Stimulated activated CD8-positive, alpha-beta memory T cell treated with anti-CD3 and anti-CD28 coated beads, Interleukin-15, amount 100 ng/mL, for 1 hour (primary cell): ENCODE measurements around the gene CDC42BPB.

Experiments used
- DNase-seq: peaks from one replicate; pipeline ENCODE4 v3.0.0-alpha.2; 2020; ENCODE audit warnings: low read depth

The CDC42BPB gene

DNA sequence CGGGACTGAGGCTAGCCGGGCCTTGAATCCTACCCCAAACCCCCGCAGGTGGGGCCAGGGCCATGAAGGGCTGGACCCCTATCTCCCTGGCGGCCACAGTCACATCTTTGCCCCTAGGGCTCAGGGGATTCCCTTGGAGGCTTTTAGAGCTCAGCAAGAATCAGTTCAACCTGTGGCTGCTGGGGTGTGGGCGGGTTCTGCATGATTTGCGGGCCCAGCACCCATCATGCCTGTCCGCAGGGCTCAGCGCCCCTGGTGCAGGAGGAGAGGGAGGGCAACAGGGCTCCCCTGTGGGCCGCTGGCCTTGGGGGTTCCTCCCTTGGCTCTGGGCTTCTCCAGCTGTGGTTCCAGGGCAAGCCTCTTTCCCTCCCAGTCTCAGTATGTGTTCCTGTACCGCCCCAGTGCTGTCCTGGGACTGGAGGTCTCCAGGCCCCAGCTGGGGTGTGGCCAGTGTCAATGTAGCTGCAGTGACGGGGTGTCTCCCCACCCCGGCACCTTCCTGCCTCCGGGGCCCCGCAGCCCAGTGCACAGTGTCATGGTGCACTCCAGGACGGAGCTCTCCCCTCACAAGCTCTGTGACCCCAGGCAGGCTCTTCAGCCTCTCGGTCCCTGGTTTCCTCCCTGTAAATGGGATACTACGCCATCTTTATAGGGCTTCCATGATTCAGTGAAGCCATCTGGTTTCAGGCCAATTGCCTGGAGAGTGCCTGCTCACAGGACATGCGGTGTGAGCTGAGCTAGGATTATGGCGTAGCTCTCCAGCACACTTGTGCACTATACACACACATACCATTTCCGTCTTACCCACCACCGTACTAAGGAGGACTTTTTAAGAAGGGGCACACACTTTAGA lies 16.8 kb upstream of the CDC42BPB start:
- DNase-seq = no peak

DNA sequence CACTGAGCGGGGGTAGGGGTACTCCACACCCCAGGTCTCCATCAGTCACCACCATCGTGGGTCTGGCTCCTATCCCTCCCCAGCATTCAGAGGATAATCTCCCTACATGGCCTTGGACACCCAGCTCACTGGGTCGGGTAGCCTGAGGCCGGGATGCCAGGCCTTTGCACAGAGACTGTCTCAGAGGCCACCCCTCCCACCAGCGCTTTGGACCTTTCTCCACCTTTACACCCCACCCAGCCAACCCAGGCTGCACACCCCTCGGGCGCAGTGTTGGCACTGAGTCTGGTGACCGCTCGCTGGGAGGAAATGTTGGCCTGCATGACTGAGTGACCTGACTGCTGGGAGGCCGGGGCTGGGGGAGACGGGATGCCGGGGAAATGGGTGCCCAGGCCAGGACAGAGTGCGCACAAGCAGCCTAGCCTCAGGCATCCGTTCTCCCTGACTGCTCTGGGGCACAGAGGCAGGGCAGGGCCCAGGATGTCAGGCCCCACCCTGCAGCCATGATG lies 16.1 kb upstream of the CDC42BPB start:
- no peak for DNase-seq

DNA sequence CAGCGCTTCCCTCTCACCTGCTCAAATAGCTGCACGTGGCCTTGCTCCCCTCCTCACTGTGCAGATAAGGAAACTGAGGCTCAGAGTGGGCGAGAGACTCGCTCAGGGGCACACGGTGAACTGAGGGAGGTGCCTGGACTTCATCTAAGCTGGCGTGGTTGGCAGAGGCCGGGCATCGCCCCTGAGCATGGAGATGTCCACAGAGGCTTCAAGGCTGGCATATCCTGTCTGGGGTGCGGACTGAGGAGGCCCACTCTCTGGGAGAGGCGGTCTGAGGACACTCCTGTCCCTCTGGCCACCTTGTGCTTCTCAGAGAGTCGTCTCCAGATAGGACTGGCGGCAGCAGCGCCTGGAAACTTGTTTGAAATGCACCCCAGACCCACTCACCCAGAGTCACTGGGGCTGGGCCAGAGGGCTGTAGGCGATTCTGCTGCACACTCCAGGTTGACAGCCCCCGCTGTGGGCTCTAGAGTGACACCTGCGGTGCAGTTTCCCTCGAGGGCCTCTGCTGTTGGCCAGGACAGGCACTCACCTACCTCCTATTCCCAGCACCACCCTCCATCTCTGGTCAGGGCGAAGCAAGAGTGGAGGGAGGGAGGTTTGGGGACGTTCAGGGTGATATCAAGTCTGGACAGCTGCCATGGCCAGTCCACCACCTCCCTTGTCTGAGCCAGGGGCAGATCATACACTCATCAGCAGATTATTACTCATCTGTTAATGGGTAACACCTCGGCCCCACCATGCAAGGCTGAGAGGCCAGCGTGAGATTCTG lies 15.4 kb upstream of the CDC42BPB start:
- DNase-seq = no peak

DNA sequence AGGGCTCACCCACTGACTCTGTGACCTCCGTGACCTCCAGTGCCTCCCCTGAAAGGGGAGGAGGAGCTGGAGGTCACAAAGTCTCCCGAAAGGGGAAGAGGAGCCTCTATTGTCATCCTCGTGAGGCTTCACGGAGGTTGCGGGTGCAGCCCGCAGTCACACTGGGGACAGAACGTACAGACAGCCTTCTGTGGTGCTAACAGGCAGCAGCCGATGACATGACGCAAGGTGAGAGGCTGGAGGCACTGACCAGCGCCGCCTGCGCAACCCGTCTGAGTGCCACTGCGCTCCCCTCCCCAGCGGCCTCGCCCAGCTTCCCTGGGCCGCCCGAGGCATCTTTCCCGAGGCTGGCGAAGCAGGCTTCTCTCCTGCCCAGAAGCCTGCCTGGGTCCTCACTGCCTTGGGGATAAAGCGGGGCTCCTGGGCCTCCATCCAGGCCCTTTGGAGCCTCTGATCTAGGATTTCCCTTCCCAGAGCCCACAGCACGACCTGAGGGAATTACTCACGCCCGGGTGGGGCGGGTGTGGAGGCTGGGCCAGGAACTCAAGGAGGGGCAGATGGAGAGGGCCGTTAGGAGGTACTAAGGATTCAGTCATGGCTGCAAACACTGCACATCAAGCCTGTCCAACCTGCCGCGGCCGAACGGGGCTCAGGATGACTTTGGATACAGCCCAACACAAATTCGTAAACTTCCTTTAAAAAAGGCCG lies 14.3 kb upstream of the CDC42BPB start:
- DNase-seq = no peak

DNA sequence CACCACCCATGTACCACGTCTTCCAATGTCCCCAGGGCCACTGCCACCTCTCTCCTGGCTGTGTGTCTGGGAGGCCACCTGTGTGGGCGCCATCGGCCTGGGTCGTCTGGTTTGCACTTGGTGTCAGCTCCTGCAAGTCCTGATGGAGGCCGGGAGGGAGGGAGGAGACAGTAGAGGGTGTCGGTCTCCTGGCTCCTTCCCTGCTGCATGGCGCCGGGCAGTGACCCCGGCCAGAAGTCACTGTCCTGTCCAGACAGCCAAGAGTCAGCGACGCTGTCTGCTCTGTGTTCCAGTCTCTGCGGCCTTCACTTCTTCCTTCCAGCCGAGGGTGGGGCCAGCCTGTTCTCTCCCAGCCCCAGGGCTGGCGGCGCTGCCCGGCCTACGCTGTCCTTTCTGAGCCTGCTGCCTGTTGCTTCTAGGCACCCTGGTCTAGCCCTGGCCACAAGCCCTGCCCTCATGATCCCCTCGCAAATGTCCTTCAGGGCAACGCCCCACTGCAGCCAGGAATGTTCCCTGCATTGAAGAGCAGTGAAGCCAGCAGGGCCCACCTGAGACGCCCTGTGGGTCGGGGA lies 13.7 kb upstream of the CDC42BPB start:
- no peak for DNase-seq

DNA sequence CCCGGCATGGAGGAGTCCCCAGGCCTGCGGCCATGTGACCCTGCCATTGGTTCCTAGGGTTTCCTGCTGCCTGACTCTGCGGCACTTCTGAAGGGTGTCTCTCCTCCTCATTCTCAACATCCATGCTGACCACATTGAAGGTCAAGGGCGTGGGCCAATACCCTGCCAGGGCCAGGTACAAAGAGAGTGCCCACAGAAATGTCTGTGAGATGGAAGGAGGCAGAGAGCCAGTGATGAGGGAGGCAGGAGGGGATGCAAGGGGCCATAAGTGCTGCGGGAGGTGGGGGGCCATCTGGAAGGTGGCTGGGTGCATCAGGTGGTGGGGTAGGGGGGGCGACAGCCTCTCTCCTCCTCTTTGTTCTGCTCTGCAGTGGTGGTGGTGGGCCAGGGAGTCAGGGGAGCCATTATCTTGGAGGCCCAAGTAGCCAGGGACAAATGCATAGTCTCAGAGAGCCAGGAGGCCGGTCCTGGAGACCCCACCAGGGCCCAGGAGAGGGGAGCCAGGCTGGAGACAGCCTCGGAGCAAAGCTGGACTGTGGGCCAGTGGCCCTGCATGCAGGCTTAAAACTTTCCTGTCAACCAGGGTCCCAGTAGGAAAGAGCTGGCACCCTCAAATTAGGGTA lies 13.0 kb upstream of the CDC42BPB start:
- no peak for DNase-seq

DNA sequence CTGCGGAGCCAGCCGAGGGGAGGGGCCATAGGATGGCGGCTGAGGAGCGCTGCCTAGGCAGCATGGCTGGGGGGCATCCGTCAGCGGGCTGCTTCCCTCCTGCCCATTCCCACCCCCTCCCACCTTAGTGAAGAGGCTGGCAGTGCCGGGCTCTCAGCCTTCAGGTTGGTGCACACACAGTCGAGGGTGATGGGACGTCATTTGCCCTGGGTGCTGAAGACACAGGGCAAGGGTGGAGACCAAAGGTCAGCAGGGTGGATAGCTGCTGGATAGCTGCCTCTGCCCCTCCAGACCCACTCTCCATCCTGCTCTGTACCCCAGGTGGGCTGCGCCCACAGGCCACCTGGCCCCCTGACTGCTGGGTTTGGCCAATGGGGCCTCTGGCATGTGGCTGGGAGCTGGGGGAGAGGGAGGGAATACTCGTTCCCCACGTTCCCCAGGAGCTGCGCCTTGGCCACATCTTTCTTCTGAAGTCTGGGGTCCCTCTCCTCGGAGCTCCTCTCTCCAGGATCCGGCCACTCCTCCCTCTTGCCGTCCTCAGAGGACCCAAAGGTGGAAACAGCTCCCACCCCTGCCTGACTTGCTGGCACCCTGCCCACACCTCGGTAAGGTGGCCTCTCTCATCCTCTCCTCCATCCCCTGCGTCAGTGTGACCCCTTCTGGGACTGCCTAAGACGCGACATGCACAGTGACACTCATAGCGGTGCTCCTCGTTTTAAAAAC lies 11.2 kb upstream of the CDC42BPB start:
- no peak for DNase-seq

DNA sequence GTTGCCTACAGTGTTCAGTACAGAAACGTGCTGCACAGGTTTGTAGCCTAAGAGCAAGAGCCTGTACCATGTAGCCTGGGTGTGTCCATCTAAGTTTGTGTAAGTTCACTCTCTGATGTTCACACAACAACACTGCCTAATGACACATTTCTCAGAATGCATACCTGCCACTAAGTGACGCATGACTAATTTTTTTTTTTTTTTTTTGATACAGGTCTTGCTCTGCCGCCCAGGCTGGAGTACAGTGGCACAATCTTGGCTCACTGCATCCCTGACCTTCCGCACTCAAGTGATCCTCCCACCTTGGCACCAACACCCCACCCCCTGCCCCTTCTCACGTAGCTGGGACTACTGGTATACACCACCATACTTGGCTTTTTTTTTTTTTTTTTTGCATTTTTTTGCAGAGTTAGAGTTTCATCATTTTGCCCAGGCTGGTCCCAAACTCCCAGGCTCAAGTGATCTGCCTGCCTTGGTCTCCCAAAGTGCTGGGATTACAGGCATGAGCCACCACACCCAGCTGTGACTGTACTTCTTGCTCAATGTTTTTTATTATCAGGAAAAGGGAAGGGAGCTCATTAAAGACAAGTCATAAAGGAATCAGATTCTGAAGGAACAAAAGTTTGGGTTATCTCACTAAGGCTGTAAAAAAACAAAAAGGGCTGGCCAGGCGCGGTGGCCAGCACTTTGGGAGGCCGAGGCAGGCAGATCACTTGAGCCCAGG lies 10.0 kb upstream of the CDC42BPB start:
- DNase-seq = no peak

DNA sequence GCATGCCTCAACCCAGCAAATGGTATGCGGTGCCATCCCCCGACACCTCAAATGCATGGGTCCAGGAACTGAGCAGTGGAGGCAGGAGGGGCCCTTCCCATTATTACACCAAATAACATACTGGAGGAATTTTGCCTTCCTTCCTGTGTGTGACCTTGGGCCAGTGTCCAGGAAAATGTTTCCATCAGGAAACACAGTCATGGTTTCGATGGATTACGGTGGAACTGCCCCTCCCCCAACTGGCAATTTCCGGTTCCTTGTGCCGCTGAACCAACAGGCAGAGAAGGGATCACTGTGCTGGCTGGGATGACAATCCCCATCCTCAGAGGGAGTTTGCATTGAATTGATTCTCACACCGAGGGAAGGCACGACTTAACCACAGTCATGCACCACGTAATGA lies 9.1 kb upstream of the CDC42BPB start:
- DNase-seq = no peak

DNA sequence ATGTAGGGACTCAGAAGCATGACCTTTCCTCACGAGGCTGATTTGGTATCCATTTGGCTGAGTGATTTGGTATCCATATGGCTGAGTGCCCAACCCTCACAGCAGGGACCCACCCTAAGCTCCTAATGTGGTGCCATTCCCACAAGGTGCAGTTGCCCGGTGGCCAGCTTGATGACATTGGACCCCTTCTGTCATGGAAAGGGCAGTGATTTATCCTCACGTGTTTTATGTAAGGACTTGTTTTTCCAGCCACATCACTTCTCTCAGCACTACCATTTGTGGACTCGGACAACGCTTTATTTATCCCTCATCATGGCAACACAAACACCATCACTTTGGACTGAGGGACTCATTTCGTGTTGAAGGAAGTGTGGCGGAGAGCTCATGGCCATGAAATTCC lies 8.5 kb upstream of the CDC42BPB start:
- DNase-seq = no peak

DNA sequence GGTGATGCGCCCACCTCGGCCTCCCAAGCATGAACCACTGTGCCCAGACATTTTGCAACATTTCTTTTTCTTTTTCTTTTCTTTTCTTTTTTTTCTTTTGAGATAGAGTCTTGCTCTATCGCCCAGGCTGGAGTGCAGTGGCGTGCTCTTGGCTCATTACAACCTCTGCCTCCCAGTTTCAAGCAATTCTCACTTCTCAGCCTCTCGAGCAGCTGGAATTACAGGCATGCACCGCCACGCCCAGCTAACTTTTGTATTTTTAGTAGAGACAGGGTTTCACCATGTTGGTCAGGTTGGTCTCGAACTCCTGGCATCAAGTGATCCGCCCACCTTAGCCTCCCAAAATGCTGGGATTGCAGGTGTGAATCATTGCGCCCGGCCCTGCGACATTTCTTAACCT lies 7.6 kb upstream of the CDC42BPB start:
- no peak for DNase-seq

DNA sequence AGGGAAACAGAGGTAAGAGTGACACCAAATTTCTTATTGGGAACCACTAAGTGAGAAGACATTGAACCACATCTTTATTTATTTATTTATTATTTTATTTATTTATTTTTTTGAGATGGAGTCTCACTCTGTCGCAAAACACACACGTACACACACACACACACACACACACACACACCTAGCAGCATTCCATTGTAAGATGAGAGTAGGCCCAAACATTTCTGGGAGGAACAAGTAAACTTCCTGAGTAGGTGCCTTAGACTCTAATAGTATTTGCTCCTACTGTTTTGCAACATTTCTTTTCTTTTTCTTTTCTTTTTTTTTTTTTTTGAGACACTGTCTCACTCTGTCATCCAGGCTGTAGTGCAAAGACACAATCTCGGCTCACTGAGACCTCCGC lies 7.1 kb upstream of the CDC42BPB start:
- no peak for DNase-seq

DNA sequence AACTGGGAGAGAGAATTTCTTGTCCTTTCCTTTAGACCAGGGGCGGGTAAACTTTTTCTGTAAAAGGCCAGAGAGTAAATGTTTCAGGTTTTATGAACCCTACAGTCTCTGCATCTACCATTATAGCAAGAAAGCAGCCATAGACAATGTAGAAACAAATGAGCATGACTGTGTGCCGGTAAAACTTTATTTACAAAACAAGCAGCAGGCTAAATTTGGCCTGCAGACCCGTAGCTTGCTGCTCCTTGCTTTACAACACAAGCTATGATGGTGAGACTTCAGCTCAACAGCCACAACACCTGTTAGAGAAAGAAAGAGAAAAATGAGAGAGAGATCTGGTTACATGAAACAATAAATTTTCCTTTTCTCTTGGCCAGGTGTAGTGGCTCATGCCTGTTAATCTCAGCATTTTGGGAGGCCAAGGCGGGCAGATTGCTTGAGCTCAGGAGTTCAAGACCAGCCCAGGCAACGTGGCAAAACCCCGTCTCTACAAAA lies 4.2 kb upstream of the CDC42BPB start:
- no peak for DNase-seq

DNA sequence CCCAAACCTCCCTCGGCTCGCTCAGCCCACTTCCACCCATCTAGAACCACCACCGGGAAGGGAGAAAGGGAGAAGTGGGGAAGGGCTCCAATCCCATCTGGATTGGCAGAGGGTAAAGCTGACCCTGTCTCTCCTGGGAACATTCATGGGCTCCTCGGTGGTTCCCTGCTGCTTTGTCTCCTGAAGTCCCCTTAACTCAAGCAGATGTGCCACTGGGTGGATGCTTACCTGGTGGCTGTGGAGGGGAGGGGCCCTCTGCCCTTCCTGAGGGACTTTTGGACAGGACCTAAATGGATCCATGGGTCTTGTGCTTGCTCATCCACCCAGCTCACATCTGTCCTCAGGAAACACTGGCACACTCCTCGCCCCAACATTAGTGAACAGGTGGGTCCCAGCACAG lies 2.2 kb upstream of the CDC42BPB start:
- DNase-seq = no peak

DNA sequence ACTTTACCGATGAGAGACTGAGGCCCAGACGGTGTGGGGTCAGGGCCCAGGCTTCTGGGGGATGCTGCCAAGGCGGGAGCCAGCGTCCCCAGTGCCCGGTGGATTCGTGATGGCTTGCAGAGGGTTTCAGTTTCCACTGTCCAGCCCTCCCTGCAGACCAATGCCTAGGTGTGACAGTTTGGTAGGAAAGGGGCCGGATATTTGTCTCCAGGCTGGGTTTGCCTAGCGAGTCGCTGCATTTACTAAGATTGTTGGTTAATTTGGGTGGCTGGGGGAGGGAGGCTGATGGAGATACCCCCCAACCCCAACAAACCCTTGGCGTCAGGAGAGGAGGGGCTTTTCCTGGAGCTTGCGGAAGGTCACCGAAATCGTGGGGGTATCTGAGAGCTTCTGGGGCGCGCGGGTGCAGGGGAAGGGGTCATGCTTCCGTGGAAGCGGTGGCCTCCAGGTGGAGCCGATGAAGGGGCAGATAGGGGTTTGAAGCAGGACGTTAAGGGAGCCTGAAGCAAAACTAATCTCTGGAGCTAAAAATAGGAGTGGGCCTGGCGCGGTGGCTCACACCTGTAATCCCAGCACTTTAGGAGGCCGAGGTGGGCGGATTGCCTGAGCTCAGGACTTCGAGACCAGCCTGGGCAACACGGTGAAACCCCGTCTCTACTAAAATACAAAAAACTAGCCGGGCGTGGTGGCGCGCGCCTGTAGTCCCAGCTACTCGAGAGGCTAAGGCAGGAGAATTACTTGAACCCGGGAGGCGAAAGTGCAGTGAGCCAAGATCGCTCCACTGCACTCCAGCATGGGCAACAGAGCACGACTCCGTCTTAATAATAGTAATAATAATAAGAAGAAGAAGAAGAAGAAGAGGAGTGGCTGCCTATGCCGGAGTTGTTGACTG lies 1.1 kb upstream of the CDC42BPB start:
- no peak for DNase-seq

DNA sequence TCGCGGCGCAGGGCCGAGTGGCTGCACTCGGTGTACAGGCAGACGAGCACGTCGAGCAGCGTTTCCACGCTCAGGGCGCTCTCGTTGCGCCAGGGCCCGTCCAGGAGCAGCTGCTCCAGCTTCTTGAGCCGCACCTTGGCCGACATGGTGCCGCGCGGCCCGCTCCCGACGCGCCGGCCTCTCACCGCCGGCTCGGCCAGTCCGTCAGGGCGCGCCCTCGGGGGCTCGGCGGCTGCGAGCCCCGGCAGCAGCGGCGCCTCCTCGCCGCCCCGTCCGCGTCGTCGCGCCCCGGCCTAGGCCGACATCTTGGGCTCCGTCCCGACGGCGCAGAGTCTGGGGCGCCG lies 349 bp downstream of the CDC42BPB start:
- no peak for DNase-seq

DNA sequence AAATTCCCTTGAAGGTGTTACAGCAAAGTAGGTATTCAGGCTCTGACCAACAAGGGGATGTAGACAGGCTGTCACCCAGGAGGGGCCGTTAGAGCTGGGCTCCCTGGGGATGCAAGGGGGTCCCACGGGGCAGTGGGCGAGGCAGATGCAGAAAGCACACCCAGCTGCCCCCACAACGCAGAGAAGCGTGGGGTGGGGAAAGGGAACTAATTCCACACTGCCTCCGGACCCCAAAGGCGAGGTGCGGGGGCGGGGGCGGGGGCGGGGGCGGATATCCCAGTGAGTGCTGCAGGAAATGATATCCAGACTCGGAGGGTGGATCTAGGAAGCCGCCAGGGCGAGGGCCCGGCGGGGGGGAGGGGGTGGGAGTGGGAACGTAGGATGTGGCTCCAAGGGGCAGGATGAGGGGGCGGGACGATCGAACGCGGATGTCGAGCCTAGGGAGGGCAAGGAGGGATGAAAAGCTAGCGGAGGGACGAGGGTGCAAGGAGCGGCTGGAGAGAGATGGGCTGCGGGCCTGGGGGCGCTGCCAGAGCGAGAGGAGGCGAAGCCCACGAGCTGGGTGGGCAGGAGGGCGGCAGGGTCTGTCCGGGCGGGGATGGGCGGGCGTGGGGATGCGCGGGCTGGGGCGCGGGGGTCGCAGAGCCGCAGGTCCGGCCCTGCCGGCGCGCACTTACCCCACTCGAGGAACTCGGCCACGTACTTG lies 874 bp downstream of the CDC42BPB start:
- DNase-seq = no peak

DNA sequence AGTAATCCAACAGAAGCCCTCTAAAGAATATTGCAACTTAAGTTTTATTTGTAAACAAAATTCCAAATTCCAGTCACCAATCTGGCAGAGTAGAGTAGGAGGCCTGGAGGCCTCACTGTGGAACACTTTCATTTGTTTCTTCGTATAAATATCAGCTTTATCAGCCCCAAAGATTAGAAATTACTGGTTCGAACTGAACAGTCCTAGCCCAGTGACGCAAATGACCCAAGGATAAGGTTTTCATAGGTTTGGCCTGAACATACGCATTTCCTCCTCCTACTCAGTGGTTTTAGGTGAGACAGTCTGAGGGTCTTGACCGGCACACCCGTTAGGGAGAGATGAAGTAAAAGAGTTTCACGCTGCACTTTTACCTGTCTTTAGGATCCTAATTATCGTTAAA lies 1.7 kb downstream of the CDC42BPB start:
- no peak for DNase-seq

DNA sequence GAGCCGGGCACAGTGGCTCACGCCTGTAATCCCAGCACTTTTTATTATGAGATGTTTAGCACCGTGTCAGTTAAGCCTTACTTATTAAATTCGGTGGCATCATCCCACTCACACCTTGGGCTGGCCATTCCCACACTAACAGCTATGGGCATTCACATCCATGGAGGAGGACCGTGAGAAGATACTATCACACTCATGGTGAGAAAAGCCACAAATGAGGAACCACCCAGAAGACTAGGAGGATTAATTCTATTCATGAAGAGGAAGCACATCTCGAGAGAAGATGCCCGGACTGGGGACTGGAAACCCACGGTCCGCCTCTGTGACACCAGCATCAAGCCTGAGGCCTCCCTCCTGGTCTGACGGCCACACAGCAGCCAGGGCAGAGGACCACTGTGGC lies 4.9 kb downstream of the CDC42BPB start:
- DNase-seq = no peak
